ENCODE data around the gene NRDC. TPM values are rescaled to one million over a fixed set of nuclear protein-coding genes. Genes with fewer than 3 reads are reported as not detected.

The NRDC gene
- total and polyA plus RNA-seq, 2 experiments from 2014 or later: 129 to 217 TPM

DNA sequence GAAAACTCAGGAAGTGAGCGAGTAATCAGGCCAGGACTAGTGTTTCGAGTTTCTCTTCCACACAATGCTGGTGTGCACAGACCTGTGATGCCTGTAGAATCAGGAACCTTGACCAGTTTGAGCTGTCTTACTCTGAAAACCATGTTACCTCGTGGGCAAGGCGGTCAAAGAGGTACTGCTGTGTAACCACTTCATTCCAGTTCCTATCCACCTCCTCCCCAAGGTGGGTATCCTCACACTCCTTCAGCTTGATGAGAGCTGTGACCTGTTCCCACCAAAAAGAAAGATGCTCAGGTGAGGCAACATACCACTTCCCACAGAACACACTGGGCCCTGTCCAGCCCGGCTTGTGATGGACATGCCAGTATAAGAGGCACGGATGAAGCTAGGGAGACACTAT lies 88.1 kb downstream of the NRDC start (continued):
- TF ChIP-seq, protein P1, sequence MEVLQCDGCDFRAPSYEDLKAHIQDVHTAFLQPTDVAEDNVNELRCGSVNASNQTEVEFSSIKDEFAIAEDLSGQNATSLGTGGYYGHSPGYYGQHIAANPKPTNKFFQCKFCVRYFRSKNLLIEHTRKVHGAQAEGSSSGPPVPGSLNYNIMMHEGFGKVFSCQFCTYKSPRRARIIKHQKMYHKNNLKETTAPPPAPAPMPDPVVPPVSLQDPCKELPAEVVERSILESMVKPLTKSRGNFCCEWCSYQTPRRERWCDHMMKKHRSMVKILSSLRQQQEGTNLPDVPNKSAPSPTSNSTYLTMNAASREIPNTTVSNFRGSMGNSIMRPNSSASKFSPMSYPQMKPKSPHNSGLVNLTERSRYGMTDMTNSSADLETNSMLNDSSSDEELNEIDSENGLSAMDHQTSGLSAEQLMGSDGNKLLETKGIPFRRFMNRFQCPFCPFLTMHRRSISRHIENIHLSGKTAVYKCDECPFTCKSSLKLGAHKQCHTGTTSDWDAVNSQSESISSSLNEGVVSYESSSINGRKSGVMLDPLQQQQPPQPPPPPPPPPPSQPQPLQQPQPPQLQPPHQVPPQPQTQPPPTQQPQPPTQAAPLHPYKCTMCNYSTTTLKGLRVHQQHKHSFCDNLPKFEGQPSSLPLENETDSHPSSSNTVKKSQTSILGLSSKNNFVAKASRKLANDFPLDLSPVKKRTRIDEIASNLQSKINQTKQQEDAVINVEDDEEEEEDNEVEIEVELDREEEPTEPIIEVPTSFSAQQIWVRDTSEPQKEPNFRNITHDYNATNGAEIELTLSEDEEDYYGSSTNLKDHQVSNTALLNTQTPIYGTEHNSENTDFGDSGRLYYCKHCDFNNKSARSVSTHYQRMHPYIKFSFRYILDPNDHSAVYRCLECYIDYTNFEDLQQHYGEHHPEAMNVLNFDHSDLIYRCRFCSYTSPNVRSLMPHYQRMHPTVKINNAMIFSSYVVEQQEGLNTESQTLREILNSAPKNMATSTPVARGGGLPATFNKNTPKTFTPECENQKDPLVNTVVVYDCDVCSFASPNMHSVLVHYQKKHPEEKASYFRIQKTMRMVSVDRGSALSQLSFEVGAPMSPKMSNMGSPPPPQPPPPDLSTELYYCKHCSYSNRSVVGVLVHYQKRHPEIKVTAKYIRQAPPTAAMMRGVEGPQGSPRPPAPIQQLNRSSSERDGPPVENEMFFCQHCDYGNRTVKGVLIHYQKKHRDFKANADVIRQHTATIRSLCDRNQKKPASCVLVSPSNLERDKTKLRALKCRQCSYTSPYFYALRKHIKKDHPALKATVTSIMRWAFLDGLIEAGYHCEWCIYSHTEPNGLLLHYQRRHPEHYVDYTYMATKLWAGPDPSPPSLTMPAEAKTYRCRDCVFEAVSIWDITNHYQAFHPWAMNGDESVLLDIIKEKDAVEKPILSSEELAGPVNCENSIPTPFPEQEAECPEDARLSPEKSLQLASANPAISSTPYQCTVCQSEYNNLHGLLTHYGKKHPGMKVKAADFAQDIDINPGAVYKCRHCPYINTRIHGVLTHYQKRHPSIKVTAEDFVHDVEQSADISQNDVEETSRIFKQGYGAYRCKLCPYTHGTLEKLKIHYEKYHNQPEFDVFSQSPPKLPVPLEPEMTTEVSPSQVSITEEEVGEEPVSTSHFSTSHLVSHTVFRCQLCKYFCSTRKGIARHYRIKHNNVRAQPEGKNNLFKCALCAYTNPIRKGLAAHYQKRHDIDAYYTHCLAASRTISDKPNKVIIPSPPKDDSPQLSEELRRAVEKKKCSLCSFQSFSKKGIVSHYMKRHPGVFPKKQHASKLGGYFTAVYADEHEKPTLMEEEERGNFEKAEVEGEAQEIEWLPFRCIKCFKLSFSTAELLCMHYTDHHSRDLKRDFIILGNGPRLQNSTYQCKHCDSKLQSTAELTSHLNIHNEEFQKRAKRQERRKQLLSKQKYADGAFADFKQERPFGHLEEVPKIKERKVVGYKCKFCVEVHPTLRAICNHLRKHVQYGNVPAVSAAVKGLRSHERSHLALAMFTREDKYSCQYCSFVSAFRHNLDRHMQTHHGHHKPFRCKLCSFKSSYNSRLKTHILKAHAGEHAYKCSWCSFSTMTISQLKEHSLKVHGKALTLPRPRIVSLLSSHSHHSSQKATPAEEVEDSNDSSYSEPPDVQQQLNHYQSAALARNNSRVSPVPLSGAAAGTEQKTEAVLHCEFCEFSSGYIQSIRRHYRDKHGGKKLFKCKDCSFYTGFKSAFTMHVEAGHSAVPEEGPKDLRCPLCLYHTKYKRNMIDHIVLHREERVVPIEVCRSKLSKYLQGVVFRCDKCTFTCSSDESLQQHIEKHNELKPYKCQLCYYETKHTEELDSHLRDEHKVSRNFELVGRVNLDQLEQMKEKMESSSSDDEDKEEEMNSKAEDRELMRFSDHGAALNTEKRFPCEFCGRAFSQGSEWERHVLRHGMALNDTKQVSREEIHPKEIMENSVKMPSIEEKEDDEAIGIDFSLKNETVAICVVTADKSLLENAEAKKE (CRISPR knock-in tag; IDR thresholded peaks at IDR 0.05): no peak
- no peak for TF ChIP-seq CREB1 (CRISPR knock-in tag; IDR thresholded peaks at IDR 0.05; ENCODE audit: low read depth)

DNA sequence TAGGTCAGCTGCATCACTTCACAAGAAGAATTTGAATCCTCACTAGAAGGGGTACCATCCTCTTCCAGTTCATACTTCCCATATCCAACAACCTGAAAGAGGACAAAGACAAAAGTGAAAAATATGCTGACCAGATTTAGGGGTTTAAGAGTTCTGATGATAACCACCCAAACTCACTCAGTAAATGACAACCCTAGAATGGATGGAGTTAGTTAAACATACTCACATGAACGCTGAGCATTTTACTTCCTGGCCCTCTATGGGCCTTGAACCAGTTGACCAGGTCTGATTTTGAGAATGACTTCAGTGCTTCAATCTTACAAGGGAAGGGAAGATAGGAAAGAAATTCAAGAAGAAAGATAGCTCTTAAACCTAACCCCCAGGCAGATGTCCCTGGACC lies 89.2 kb downstream of the NRDC start:
- Histone ChIP-seq H3K9me2 (ENCODE audit: insufficient read depth) (no peaks in the 10 kb centered on the region), H2AFZ (no peak overlapping the region), H3K4me1 (ENCODE audit: insufficient read depth) (no peaks in the 10 kb centered on the region), H4K20me1 (replicated peaks; ENCODE audit: insufficient read depth) (peaks cover 12% of the 10 kb centered on the region), H3K4me3 (no peak overlapping the region), H3K79me2 (replicated peaks; ENCODE audit: insufficient read depth) (no peaks in the 10 kb centered on the region), H3K27ac (ENCODE audit: low read depth) (no peak overlapping the region), H3K4me2 (no peak overlapping the region), H3K36me3 (ENCODE audit: insufficient read depth) (peaks cover 61% of the 10 kb centered on the region), H3K27me3 (ENCODE audit: insufficient read depth) (no peaks in the 10 kb centered on the region), H3F3A (replicated peaks; ENCODE audit: low read depth) (no peaks in the 10 kb centered on the region)
- Mint-ChIP-seq H3K4me3 (no peak overlapping the region), H3K9me3 (no peaks in the 10 kb centered on the region), H3K36me3 (ENCODE audit: low read depth) (peaks cover 68% of the 10 kb centered on the region), H3K27me3 (ENCODE audit: insufficient read depth, low read depth, poor library complexity) (peaks cover 1% of the 10 kb centered on the region), H3K4me1 (no peaks in the 10 kb centered on the region), H3K27ac (no peak overlapping the region)
- DNase-seq (ENCODE audit: low spot score) (no peak), ATAC-seq (no peak)
- TF ChIP-seq EZH2phosphoT487 (IDR thresholded peaks at IDR 0.05; ENCODE audit: unreplicated experiment): no peak
- no peak for TF ChIP-seq NANOG (IDR thresholded peaks at IDR 0.05; ENCODE audit: borderline replicate concordance)
- TF ChIP-seq JUNB (IDR thresholded peaks at IDR 0.05; ENCODE audit: unreplicated experiment): no peak

DNA sequence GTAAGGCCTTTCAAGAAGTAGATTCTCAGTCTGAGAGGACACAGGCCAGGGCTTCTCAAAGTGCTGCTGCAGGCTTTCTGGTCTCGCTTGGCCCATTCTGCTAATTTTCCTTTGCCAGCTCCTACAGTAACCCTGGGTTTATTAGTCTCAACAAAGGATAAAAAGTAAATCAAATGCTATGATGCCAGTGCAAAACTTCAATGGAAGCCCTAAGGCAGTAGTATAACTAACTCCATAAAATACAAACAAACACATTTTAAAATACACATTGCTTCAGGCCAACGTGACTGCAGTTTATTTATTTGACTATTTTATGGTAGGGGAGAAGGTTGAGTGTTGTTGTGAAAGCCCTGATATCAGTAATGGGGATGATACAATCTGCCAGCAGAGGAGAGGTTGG lies 89.6 kb downstream of the NRDC start:
- Histone ChIP-seq H3K4me2 (no peak overlapping the region), H3K27me3 (ENCODE audit: insufficient read depth) (no peaks in the 10 kb centered on the region), H3K4me3 (no peak overlapping the region), H2AFZ (no peak overlapping the region), H3K27ac (ENCODE audit: low read depth) (no peak overlapping the region), H3K36me3 (ENCODE audit: insufficient read depth) (peaks cover 62% of the 10 kb centered on the region), H3K4me1 (ENCODE audit: insufficient read depth) (no peaks in the 10 kb centered on the region), H3K9me2 (ENCODE audit: insufficient read depth) (no peaks in the 10 kb centered on the region), H3K79me2 (replicated peaks; ENCODE audit: insufficient read depth) (no peaks in the 10 kb centered on the region), H4K20me1 (replicated peaks; ENCODE audit: insufficient read depth) (peaks cover 13% of the 10 kb centered on the region), H3F3A (replicated peaks; ENCODE audit: low read depth) (no peaks in the 10 kb centered on the region)
- Mint-ChIP-seq H3K4me3 (no peak overlapping the region), H3K27ac (no peak overlapping the region), H3K36me3 (ENCODE audit: low read depth) (peaks cover 64% of the 10 kb centered on the region), H3K9me3 (no peaks in the 10 kb centered on the region), H3K27me3 (ENCODE audit: insufficient read depth, low read depth, poor library complexity) (peaks cover 1% of the 10 kb centered on the region), H3K4me1 (no peaks in the 10 kb centered on the region)
- ATAC-seq: no peak
- no peak for DNase-seq (ENCODE audit: low spot score)
- TF ChIP-seq, protein P1 (CRISPR knock-in tag; IDR thresholded peaks at IDR 0.05): no peak
- TF ChIP-seq EZH2phosphoT487 (IDR thresholded peaks at IDR 0.05; ENCODE audit: unreplicated experiment): no peak

Data from GM23338 (cell line).